Dedifferentiated amniotic fluid mesenchymal stem cell (primary cell): ENCODE measurements around the gene ACTR1A.
"Not testable (repeated sequence)": the region's sequence is repeated elsewhere in the genome, so short reads cannot be mapped to it uniquely, and the experiment has no call there.

Experiments
- DNase-seq: peaks from one replicate; pipeline ENCODE4 v3.0.0-alpha.2; 2016; ENCODE audit errors: extremely low spot score

ACTR1A gene

DNA sequence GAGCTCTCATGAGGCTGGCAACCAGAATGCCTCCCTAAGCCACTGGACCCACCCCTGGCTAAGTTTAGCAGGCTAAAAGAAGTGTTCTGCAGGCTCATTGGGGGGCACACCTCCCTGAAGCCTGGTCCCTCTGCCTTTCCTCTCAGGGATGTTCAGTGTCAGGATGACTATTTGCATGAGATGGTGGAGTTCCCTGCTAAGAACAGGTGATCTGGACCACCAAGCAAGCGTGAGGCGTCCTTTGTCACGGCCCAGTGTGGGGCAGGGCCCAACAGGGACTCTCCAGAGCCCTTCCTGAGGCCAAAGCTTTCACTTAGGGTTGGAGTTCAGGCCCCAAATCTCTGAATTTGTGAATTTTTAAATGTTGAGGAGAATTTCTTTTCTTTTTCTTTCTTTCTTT lies 13.2 kb upstream of the ACTR1A start:
- DNase-seq = no peak

DNA sequence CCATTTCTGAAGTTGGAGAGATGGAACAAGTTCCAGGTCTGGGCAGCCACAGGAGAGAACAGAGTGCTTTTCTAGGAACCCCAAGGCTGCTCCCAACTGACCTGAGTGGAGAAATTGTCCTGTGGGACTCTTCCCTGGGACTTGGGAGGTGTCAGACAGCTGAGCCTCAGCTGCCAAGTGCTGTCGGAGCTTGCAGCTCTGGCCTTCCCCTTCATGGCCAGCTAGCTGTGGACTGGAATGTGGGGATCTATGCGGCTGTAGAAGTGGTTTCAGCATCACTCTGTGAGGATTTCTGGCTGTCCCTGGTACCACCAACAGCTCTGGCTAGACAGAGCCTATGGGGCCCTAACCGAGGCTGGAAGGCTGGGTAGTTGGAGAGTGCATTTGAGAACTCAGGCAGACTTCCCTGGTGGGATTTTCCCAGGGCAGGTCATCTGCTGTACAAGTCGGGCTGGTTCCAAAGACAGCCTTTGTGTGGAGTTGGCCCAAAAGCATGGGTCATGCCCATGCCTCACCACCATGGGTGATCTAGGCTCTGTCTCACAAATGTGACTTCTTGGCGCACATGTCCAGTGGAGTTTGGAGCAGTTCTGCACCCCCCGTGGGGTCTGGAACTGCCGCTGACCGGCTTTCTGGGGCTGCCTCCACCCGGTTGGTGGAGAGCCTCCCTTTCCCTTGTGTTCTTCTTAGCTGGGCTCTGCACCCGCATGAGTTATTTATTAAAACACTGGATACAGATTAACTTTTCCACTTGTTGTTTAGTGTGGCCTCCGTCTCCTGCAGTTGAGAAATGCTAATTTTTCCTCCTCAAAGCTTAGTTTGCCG lies 12.2 kb upstream of the ACTR1A start:
- DNase-seq = no peak

DNA sequence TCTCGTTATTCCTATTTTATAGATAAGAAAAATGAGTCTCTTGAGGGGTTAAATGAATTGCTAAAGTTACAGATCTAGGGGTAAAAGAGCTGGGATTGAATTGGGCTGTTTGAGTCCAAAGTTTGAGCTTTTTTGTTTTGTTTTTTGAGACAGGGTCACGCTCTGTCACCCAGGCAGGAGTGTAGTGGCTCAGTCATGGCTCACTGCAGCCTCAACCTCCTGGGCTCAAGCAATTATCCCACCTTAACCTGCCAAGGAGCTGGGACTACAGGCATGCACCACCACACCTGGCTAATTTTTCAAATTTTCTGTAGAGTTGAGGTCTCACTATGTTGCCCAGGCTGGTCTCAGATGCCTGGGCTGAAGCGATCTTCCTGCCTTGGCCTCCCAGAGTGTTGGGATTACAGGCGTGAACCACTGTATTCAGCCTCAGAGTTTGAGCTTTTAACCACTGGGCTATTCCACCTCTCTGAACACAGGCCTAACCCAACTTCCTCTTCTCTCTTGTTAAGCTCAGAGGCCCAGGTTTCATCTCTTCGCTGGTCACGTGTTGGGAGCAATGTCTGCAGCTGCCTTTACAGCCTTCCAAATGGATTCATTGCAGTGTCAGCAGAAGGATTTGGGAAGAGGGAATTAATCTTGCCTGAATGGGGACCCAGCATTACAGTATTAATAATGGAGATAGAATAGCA lies 9.2 kb upstream of the ACTR1A start:
- DNase-seq = no peak

DNA sequence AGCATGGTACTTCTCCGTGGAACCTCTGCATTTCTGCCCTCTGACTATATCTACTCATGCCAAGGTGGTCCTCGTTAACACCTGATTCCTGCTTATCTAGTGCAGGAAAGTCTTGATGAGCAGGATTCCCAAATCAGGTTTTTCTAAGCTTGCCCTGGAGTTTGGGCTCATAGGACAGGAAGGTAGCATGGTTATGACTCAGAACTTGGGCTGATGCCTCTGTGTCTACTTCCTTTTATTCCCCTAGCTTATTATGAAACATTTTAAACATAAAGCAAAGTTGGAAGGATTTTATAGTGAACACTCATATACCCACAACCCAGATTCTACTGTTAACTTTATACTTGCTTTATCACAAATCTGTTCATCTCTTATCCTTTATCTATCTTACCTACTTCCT lies 6.9 kb upstream of the ACTR1A start:
- DNase-seq = no peak

DNA sequence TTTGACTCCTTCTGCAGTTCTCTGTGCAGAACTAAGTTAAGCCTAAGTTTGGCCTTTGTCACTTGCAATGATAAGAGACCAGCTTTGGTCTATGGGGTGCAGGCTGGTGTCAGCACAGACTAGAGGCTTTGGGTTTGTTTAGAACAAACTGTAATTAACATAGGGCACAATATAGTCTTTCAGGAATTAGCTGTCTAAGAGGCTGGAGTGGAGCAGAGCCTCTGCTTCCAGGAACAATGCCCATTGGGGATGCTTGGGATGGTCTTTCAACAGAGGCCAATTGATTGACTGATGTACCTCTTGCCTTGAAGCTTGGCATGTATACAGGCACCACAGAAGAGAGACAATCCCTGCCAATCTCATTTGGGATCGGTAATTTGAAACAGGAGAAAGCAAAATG lies 6.0 kb upstream of the ACTR1A start:
- DNase-seq = no peak

DNA sequence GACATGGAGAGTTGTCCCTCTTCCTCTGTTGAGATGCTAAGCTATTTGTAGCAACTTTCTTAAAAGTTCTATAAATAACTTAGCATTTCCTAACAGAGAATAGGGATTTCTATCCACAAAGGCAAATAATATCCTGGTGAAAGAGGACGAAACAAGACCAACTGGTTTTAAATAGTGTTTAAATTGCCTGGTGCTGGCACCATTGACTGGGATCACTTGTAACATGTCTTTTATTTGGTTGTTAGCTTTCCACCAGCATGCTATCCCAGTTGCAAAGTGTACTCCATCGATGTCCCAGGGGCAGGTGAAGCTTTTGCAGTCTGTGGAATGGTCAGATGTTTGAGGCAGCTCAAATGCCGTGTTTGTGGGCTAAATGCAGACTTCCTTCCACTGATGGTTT lies 5.0 kb upstream of the ACTR1A start:
- no peak for DNase-seq

DNA sequence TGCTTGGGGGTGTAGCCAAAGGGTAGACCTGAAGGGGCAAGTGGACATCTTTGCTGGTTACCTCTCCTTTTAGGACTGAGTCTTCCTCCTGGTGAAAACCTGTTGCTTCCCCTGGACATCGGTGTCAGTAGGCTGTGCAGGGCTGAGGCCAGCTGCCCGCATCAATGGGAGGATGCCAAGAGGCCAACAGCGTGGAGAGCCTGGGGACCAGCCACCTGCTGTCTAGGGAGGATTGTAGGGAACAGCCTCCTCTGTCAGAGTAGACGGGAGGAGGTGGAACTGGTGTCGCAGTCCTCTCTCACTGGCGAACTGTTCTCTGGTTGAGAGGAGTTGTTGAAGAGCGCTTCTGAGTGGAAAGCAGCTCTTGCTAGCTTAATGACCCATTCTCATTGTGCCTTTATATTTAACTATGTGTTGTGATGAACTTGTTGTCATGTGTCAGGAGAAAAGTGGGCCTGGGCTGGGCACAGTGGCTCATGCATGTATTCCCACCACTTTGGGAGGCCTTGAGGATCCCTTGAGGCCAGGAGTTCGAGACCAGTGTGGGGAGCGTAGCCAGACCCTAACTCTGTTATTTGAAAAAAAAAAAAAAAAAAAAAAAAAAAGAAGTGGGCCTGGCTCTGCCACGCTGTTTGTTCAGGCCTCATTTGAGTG lies 3.1 kb upstream of the ACTR1A start:
- no peak for DNase-seq

DNA sequence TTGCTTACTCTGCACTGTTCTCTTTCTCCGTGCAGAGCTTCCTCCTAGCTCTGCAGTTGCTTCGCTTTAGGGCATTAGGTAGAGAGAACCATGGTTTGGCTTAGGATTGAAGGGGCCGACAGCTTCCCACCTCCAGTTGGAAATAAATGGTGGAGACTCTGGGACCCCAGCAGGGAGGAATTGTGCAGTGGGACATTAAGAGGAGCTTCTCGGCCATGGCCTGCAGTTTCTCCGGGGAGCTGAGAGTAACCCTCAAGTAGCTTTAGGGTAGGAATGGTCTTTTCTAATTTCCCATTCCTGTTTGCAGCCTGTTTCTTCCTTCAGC lies 2.4 kb upstream of the ACTR1A start:
- no peak for DNase-seq

DNA sequence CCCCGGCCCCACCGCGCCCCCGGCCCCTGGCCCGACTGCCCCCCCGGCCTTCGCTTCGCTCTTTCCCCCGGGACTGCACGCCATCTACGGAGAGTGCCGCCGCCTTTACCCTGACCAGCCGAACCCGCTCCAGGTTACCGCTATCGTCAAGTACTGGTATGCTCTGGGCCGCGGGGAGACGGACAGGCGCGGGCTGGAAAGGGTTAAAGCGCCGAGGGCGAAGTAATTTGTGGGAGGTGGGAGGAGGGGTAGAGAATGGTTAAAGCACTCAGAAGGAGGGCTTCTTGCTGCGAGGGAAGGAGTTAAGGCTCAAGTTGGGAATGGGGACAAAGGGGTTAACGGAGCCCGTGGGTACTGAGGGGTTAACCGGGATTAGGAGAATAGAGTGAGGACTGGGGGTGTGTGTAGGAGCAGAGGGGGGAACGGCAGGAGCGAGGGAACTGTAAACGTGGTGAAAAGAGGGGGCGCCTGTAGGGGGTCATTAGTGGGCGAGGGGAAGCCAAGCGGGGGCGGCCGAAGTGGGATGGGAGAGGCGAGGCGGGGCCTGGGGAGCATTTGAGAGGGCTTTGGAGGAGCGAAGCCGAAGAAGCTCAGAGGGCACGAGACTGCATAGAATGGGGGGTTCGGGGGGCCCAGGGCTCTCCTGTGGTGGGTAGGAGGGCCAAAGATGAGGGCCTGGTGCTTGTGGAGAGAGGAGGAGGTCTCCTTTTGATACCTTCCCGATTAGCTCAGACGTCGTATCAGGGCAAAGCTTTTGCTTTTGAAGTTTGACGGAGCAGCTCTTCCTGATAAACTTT lies 1.9 kb upstream of the ACTR1A start:
- DNase-seq = no peak

DNA sequence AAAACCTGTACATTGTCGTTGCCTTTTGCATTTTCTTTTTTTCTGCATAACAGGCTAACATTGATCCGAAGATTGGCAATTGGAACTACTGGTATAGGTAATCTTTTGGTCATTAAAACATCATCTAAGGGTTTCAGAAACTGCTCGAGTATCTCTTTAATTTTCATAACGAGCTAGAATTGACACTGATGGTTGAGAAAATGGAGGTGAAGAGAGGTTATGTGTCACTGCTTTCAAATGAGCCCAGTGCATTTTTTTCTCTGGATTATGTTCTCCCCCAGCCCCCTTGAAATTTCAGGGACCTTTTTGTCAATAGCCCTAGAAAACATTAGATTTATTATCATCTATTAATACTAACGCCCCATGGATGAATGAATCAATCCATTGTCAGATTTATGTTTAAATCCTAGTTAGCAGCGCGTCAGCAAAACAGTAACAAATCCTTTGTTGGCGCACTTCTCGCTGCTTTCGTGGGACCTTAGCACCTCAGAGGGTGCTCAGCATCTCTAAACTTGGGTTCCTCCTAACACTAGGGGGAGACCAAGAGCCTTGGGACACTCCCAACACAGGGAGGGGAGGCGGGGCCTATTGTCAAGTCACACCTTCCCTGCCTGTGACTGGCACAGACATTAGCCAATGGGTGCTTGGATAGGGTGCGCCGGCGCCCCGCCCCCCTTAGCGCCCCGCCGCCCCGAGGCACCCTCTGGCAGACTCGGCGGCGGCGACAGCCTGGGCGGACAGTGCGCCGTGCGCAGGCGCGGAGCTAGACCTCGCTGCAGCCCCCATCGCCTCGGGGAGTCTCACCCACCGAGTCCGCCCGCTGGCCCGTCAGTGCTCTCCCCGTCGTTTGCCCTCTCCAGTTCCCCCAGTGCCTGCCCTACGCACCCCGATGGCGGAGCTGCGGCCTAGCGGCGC lies 1.0 kb upstream of the ACTR1A start, which contains the start of gene SUFU:
TSS of gene SUFU (plus strand) at position 709 of the 915 bp plus-strand sequence. CDS start at position 890, 181 bp downstream.
- DNase-seq = peak; percentile 99

DNA sequence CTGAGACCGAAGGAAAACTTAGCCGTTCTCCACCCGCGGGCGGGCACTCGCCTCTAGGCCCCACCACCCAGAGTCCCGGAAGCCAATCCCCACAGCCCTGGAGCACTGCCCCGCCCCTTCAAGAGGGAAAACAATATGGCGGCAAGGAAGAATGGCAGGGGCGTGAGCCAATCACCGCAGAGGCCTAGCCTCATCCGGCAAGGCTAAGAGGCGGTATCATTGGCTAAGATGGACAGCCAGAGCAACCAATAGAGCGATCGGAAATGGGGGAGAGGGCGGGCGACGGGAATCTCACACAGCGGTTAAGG lies 529 bp downstream of the ACTR1A start:
- DNase-seq = peak; percentile 99

DNA sequence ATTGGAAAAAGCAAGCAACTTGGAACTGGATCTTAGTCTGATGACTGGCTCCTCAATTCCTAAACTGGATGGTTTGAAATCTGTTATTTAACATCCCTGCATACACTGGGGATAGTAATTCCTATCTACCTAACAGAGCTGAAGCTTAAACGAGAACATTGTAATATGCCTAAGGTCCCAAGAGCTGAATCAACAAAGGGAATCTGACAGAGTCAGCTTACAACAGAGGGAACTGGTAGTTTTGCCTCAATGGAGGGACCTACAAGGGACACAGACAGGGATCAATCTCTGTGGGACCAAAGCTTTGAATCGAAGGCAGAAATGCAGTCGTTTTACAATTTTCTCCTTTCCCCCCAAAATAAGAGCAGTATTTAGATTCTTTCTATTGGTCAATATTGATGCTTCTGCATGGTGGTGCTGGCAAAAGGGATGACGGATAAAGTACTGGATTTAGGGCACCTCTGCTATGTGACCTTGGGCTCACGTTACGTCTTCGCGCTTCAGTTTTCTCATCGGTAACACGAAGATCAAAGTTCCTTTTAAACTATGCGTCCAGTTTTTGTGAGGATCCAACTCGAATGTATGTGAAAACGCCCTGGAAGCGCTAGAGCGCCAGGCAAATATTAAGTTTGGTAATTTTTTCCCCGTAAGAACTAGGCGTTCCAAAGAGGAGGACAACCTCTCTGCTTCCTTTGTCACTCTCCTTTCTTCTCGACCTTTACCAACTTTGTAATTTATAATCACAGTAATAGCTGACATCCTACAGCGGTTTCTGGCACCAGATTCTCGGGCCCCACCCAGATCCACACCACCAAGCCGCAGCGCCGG lies 1.1 kb downstream of the ACTR1A start:
- peak; percentile 18 for DNase-seq

DNA sequence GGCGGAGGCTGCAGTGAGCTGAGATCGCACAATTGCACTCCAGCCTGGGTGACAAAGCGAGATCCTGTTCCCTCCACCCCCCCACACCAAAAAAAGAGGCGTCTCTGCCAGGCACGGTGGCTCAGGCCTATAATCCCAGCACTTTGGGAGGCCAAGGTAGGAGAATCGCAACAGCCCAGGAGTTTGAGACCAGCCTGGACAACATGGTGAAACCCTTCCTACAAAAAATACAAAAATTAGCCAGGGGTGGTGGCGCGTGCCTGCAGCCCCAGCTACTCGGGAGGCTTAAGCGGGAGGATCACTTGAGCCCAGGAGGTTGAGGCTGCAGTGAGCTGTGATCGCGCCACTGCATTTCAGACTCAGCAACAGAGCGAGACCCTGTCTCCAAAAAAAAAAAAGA lies 1.8 kb downstream of the ACTR1A start:
- not testable (repeated sequence) for DNase-seq

DNA sequence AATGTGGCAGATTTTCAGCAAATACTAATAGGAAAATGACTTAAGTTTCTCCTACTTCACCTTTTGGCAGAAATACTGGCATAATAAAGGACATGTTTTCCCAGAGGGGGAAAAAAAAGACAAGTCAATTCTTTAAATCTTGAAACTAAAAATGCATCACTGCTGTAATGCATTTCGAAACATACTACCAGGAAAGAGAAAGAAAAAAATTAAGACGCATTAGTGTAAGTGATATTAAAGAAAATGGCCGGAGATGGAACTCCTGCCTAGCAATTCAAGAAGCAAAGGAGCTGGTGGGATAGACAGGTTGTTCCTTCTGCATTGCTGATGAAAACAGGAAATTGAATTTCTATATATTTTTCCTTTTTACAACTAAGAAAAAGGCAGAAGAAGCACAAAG lies 3.2 kb downstream of the ACTR1A start:
- DNase-seq = no peak

DNA sequence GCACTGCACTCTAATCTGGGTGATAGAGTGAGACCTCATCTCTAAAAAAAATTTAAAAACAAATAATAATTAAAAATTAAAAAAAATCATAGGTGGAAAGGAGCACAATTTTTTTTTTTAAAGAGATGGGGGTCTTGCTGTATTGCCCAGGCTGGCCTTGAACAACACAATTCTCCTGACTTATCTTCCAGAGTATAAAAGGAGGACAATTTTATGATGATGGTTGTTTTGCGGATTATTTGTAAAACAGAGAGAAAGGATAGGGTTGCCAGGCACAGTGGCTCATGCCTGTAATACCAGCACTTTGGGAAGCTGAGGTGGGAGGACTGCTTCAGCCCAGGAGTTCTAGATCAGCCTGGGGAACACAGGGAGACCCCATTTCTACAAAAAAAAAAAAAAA lies 5.0 kb downstream of the ACTR1A start:
- DNase-seq = no peak

DNA sequence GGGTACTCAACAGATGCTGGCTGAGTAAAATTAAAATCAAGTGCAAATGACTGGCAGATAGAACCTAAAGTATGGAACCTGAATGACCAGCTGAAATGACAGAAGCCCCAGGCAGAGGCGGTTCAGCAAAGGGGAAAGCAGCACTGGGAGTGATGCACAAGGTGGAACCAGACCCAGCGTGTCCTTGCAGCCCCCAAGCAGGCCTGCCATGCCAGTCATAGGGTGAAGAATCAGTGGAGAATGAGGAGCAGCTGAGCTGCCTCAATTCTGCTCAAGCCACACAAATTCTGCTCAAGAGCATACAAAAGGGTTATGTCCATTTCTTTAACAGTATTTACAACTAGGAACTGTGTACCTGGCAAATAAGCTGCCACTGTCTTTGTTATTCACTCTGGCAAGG lies 8.7 kb downstream of the ACTR1A start:
- no peak for DNase-seq

DNA sequence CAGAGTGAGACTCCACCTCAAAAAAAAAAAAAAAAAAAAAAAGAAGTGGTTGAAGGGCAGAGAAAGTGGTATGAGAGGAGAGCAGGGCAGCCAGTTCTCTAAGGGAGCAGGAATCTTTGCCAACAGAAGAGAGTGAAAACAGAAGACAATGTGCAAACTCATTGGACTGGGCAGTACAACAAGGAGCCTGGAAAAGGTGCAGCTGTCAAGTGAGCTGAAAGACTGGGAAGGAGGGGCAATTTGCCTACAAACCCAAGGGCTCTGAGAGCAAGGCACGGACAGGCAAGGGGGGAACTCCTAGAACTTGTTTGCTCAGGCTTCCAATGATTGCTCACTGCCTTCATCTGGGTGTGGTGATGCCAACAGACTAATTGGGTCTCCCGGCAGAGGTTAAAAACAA lies 9.5 kb downstream of the ACTR1A start:
- no peak for DNase-seq

DNA sequence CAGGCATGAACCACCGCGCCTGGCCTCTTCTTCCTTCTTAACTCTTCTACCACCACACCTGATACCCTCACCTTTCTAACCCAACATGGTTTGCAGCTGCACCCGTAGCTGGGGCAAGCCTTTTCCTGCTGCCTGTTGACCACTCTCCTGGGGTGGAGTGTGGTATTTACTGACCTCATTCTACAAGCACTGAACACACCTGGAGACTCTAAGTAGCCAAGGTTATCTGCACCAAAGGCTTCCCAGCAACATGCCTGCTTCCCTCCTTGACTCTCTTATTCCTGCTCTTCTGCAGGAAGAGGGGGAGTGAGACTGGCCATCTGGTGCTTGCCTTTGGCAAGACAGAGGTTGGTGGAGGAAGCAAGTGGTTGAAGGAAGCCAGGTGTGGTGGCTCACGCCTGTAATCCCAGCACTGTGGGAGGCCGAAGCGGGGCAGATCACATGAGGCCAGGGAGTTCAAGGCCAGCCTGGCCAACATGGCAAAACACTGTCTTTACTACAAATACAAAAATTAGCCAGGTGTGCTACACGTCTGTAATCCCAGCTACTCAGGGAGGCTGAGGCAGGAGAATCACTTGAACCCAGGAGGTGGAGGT lies 10.1 kb downstream of the ACTR1A start:
- no peak for DNase-seq

DNA sequence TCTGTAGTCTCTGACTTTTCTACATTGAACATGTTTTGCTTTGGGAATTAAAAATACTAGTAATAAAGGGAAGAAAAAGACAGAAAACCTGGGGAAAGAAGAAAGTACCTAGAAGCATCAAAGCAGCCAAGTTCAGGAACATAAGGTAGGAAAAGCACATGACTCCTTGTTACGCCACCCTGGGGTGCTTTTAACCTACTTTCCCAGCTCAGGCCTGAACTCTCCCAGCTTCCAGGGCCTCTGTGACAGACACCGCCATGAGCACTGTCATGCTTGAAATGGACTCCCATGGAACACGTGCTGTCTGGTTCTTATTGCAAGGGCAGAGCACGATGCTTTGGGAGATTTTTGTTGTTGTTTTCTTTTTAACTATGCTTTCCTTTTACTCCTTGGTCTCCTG lies 11.4 kb downstream of the ACTR1A start:
- DNase-seq = no peak
